Jurkat, Clone E6-1 (cell line): Measurements from ENCODE around the gene ADARB2.

Source experiments
- DNase-seq: peaks from one replicate; pipeline ENCODE4 v3.0.0-alpha.2; 2011; ENCODE audit warnings: low read depth, low spot score
- H3K4me3 ChIP-seq: 2 replicates; pipeline ENCODE4 v1.5.1; 2011; ENCODE audit warnings: mild to moderate bottlenecking, low read length, control low read depth, moderate library complexity

The ADARB2 gene

DNA sequence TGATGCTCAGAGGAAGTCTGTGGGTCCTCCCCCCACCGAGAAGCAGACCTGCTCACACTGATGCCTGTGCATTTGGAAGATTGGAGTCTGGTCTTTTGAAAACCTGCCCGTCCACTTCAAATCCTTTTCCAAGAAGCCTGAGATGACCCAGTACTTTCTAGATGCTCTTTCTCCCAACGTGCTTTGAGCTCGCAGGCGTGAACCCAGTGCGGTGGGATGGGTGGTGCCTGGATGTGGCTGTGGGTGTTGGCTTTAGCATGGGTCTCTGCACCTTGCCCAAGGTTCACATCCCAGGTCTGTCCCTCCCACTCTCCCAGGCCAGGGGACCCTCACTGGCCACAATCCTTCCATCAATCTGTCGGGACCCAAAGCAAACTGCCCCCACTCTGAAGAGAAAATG lies 170.2 kb downstream of the ADARB2 start:
- DNase-seq = no peak
- H3K4me3 ChIP-seq = no peak overlapping the region

GRCh38 chr10:1564791-1565190 lies 172.5 kb downstream of the ADARB2 start:
- DNase-seq = no peak
- no peak overlapping the region for H3K4me3 ChIP-seq

DNA sequence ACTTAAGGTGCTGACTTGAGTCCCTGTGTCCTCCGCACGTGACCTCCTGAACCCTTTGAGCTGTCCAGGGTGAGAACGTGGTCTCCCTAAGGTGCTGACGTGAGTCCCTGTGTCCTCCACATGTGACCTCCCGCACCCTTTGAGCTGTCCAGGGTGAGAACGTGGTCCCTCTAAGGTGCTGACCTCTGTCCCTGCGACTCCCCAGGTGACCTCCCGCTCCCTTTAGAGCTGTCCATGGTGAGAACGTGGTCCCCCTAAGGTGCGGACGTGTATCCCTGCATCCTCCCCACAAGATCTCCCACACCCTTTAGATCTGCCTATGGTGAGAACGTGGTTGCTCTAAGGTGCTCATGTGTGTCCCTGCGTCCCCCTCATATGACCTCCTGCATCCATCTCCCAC lies 174.3 kb downstream of the ADARB2 start:
- H3K4me3 ChIP-seq = no peak overlapping the region
- DNase-seq = no peak

- no peak for DNase-seq
- no peak overlapping the region for H3K4me3 ChIP-seq
Observed at GRCh38 chr10:1561731-1562337, 175.5 kb downstream of the ADARB2 start.

DNA sequence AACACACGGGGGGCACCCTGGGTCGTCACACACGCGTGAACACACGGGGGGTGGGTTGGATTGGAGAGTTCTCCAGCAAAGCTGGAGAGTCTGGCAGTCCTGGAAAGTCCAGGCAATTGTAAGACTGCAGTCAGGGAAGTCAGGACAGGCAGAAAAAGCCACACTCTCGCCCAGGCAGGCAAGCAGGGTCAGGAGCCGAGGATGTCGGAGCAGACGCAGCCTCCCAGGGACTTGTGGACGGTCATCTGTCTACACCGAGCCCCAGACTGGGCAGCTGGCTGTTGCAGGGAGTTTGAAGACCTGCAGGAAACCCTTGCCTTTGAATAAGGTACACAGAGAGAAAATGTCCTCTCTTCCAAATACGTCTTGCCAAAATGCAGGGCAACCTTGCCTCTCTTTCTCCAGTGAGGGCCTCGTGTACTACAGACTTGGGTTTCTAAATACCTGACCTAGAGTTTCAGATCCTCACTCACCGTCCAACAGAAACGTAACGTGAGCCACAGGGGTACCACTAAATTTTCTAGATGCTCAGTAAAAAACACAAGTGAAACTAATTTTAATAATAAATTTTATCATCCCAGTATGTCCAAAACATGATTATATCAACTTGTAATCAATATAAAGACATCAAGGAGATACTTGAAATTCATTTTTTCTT lies 176.7 kb downstream of the ADARB2 start:
- H3K4me3 ChIP-seq = no peak overlapping the region
- no peak for DNase-seq

GRCh38 chr10:1559761-1560160 lies 177.6 kb downstream of the ADARB2 start:
- DNase-seq = no peak
- no peak overlapping the region for H3K4me3 ChIP-seq

DNA sequence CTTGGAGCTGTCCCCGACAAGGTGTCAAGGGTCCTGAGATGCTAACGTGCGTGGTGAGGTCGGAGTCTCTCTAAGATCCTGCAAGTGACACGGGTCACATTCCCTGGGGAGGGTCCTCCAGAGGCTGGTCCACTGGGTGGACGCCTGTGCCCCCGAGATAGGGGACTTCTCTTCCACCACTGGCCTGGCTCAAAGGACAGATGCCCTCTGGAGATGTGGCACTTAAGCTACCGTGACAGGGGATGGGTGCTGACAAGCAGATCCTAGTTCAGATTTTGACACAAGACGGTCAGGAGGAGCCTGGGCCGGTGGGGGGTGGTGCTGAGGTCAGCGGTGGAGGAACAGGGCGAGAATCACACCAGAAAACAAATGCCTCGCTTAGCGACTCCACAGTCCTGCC lies 178.0 kb downstream of the ADARB2 start:
- H3K4me3 ChIP-seq = no peak overlapping the region
- no peak for DNase-seq

- H3K4me3 ChIP-seq = no peak overlapping the region
- DNase-seq = no peak
Observed at GRCh38 chr10:1558906-1559305, 178.4 kb downstream of the ADARB2 start.

GRCh38 chr10:1557081-1557480 lies 180.2 kb downstream of the ADARB2 start:
- DNase-seq = no peak

GRCh38 chr10:1556496-1556895 lies 180.8 kb downstream of the ADARB2 start:
- no peak for DNase-seq
- H3K4me3 ChIP-seq = no peak overlapping the region

More at GRCh38 chr10:1557081-1557480, 180.2 kb downstream of the ADARB2 start:
- H3K4me3 ChIP-seq = no peak overlapping the region

DNA sequence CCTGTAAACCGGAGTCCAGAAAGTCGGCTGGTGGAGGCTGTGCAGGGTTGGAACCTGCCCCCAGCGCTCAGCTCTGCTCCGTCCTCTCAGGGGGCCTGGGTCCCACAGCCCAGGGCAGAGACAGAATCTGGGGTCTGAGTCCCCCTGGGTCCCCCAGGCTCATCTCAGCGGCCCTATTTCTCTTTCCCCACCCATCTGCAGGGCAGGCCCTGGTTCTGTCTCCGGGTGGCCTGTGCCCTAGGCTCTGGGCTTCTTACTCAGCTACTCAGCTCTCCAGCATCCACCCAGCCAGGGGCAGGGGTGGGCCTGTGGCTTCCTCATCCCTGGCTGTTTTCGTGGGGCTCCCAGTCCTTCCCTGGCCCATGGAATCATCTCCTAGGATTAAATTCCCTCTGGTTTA lies 183.4 kb downstream of the ADARB2 start:
- no peak overlapping the region for H3K4me3 ChIP-seq
- no peak for DNase-seq

- no peak overlapping the region for H3K4me3 ChIP-seq
- no peak for DNase-seq
Observed at GRCh38 chr10:1552881-1553670, 184.2 kb downstream of the ADARB2 start.

DNA sequence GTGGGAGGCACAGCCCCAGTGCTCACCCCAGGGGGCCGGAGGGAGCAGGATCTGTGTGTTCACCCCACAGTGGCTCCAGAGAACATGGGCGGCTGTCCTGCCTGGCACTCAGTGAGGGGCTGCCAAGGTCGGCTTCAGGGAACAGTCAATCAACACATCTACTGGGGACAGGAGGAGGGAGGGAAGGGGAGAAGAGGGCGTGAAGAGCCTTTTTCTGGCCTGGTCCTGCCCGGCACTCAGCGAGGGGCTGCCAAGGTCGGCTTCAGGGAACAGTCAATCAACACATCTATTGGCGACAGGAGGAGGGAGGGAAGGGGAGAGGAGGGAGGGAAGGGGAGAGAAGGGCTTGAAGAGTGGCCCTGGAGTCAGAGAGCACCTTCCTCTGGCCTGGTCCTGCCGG lies 184.9 kb downstream of the ADARB2 start:
- no peak overlapping the region for H3K4me3 ChIP-seq
- DNase-seq = no peak

DNA sequence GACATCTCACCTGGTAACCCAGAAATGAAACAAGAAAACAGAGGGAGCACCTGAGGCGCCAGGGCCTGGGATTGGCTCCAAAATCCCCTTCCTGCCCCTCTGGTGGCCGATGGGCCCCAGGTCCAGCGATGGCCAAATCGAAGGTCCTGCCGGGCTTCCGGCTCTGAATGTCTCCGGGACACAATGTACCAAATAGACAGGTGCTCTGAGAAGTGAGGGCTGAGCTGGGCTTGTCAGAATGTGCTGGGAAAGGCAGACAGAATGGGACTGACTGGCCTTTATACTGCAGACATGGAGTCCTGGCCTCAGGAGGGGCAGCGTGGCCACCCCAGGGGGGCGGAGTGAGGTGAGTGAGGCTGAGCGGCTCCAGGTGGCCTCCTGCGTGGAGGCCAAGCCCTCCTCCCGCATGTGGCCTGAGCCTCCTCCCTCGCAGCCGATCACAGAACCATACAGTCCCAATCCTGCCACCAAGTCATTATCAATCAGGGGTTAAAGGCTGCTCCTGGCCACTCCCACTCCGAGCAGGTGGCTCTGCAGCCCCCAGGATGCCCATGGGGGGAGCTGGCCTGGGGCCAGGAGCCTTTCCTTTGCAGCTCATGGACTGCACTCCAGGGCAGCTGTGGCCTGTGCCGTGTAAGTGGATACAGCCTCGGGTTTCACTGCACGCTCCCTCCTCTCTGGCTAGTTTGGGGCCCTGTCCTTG lies 185.5 kb downstream of the ADARB2 start:
- H3K4me3 ChIP-seq = no peak overlapping the region
- DNase-seq = no peak

- no peak overlapping the region for H3K4me3 ChIP-seq
- no peak for DNase-seq
Observed at GRCh38 chr10:1550616-1551015, 186.7 kb downstream of the ADARB2 start.

DNA sequence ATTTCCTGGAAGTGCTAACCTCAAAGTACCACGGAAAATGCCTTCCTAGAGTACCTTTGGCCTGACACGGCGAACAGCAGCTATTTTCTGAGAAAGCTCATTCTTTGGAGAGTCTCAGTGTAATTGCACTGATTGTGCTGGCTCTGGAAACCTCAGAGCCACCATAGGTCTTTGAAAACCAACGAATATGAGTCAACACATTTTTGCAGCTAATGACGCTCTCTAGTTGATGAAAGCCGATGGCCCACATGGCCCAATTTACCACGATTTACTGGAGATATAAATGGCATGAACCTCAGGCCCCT lies 187.1 kb downstream of the ADARB2 start:
- H3K4me3 ChIP-seq = no peak overlapping the region
- no peak for DNase-seq

DNA sequence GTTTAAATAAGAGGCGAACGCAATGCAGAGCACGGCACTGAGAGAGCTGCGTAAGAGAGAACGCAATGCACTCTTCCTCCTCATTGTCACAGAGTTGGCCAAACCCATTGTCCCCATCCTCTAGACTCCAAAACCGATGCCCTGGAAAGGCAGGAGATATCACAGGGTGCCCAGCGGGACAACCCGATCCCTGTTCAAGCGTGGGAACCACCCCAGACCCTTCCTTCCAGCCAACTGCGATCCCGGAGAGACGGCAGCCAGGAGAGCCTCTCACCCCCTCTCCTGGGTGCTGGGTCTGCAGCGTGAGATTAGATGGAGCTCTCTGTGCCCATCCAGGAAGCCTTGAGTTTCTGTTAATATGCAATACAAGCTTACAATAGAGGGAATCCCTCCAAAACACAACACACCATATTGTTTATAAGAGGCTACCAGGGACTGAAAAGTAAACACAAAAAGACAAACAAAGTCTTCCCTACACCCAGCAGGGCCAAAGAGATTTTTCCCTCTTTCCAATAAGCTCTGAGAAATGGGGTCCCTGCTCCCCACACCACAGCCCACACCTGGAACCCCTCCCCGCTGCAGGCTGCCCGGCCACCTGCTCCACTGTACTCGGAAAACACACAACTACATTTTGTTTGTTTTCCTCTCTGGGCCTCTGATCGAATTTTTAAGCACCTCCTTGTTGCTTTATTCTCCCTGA lies 187.6 kb downstream of the ADARB2 start:
- no peak for DNase-seq
- no peak overlapping the region for H3K4me3 ChIP-seq

DNA sequence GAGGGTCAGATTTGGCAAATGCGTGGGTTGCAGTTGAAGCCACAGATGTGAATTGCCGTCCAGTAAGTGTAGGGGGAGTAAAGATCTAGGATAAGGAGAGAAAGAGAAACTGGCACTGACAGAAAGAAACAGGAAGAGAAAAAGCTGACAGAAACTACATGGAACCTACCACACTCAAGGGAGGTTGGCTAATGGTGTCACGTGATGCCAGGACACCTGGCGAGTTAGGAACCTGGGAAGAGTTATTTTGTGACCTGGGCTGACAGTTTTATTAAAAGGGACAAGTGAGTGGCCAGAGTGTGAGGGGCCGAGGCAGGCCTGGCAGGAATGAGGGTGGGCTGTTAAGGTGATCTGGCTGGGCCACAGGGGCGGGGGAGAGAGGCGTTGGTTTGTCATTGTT lies 188.7 kb downstream of the ADARB2 start:
- H3K4me3 ChIP-seq = no peak overlapping the region
- DNase-seq = no peak

GRCh38 chr10:1548146-1548545 lies 189.2 kb downstream of the ADARB2 start:
- no peak for DNase-seq
- H3K4me3 ChIP-seq = no peak overlapping the region
